Articular chondrocyte of knee joint (primary cell): ENCODE data around the gene CDH8. TPM values are rescaled to one million over a fixed set of nuclear protein-coding genes. Genes with fewer than 3 reads are reported as not detected.

Experiments used
- total RNA-seq: library from RNA; depleted of rRNA; stranded (reverse); fragments of >200 nt; gene quantifications from 2 replicates; pipeline ENCODE4 v1.2.3, GENCODE V29; 2012

CDH8 gene
- 0.32 TPM in 1 of 2 replicates, not detected in the other for total RNA-seq

GRCh38 chr16:62036101-62036801 is at the start of gene CDH8:
TSS of gene CDH8 (minus strand) at chr16:62036438. CDS start at chr16:62021403, 15,035 bp downstream.

